HTERT RPE-1 (cell line): Measurements from ENCODE around the gene CSMD2.

ENCODE experiments used
- in situ Hi-C: fragments of 300-500 bp; cut with MboI; formaldehyde crosslinking; loops from 4 replicates; pipeline ENCODE4 v1.14.3; 2020; ENCODE audit warnings: low sequenced_read_pairs

Gene CSMD2

DNA sequence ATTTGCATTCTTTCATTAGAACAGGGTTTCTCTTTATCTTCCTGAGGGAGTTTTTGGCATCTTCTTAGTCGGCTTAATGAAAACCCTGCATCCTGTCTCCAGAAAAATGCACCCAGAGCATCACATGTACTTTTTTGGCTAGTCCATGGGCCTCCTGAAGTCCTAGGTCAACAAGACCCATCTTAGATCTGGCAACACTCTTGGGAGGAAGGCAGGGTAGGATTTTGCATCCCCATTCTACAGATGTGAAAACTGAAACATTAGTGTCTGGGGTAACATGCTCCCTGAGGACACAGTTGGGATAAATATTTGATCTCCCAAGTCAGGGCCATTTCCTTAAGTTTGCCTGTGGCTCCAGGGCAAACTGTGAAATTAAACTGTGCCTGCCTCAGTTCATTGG is 341.2 kb downstream of the CSMD2 start:
- in situ Hi-C loops: no loop called here

DNA sequence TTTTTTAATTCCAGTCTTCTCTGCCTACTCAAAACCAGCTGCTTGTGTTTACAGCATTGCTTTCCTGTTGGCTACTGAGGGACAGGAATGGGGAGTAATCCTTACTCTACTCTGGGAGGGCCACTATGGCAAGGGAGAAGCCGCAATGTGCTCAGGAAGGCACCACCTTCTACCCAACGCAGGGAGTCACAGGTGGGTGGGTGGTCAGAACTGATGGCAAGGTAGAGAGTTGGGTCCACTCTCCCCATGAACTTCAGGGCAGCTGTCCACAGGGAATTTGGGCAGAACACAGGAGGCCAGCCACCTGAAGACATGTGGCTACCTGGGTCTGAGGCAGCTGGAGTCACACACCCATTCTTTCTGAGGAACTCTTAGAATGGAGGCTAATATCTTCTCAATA is 341.6 kb downstream of the CSMD2 start:
- in situ Hi-C loops: no loop called here

DNA sequence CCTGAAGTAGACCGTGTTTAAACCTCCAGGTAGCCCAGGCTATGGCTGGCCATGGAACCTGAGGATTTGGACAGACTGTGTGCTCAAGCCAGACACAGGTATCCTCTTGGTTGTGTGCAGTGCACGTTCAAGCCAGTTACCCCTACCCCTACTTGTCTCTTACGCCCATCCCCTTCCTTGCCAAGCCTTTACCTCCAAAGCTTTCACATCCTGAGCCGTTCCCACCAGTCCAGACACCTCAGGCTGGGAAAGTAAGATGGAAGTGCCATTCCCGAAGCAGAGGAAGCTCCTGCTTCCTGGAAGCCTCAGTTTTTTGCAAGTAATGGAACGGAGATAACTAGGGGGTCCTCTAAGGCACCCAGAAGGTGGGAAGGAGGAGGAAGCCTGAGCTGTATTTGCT is 342.6 kb downstream of the CSMD2 start:
- in situ Hi-C loops: no loop called here

DNA sequence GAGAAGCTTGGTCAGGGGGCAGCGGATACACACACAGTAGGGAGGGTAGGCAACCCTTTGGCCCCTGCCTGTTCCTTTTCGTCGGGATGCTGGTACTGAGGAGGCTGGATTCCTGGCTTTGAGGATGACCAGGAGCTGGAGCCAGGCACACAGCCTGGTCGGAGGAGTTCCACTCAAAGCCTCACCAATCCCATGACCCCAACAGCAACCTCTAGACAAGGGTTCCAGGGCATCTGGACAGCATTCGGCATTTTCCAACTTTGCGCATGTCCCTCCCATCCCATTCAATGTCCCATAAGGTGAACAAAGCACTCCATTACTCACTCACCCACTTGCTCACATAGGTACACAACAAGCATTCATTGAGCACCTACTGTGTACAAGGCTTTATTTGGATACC is 343.7 kb downstream of the CSMD2 start:
- in situ Hi-C loops: no loop called here

DNA sequence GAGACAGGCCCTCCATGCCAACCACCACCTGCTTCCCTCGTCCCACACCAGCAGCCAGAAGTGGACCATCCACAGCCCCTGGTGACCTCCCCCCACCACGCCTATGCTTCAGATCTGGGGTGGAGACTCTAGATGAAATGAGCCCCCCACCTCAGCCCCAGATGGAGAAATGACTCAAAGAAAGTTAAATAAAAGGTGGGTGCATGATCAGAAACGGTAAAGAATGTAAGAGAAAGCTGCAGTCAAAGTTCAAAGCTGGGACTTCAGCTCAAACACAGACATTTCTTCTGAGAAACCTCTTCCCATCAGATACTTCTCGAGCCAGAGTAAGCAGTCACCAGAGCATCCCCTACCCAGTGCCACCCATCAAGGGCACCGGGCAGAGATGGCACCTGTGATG is 344.2 kb downstream of the CSMD2 start:
- in situ Hi-C loops: no loop called here

DNA sequence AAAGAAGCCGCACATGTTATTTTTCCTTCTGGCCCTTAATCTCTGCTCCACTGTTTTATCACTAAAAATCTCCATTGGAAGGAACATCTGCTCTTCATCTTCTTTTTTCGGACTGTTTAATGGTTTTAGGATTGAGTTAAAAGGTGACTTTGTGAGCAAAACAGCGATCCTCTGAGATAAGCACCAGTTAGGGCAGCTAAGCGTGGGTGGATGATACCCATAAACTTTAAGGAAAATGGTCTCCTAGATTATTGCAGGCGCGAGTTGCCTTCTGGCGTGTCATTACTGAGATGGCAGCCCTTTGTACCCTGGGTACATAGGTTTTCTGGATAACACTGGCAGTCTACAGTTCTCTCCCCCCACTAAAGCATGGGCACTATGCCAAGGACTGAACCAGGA is 345.1 kb downstream of the CSMD2 start:
- in situ Hi-C loops: no loop called here

DNA sequence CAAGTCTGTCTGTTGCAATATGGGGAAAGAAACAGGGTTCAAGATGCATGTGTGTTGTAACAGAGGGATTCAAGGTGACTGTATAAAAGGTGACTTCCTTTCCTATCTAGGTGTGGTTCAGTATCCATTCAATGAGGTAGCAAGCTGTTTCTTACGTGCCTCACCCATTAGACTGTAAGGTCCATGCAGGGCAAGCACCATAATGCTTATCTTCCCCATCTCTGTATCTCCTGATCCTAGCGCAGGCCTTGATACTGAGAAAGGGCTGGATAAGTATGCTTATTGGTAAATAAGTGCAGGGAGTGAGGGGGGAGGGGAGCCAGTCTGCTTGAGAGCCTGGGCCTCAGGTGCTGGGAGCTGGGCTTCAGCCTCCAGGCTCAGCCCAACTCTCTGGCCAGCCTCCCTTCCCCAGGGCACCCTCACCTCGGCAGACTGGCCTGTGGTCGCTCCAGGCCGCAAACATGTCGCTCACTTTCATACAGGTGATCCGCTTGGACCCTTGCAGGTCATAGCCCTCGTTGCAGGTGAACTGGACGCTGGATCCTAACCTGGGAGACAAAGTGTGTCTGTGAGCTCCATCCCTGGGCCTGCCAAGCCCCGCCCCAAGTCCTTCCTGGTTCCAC is 345.6 kb downstream of the CSMD2 start:
- in situ Hi-C loops: no loop called here

DNA sequence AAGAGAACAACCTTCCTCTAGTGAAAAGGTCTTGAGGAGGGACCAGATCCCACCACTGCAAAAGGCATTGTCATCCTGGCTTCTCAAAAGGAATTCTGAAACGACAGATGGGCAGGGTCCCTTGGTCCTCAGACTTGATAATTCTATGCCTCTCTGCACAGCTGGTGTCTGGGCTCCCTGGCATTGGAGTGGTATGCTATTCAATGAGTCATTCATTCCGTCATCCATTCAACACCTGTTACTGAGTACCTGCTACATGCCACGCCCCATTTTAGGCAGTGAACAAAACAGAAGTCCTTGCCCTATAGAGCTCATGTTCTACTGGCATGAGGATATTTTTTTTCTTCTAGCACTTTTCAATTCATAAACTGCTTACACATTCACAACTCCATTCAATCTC is 347.0 kb downstream of the CSMD2 start:
- in situ Hi-C loops: no loop called here

DNA sequence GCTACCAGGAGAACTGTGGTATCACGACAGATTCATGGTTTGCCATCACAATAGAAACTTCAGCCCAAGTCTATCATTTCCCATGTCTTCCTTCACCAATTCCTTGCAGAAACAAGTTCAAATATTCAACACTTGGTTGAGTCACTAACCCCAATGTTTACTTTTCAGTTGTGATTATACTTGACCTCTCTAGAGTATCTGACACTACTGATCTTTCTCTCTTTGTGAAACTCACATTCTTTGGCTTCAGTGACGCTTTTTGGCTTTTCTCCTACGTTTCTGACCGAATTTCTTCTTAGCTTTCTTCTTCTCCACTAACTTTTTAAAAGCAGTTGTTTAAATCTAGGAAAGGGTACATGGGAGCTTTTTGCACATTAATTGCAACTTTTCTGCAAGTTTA is 350.0 kb downstream of the CSMD2 start:
- in situ Hi-C loops: no loop called here

DNA sequence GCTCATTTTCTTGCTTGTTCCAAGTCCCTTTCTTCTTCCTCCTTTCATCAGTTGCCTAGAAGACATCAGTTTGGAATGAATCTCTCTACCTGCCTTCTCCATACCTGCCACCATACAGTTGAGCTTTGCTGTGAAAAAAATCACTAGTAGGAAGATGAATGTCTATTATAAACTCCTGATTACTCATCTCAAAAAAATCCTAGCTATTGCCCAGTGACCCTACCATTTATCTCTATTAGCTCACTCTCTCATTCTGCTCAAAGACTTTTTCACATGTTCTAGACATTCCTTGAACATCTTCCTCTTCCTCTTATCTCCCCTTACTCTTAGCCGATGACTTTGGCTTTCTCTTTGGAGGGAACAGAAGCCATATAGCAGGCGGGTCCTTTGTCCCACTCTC is 350.9 kb downstream of the CSMD2 start:
- in situ Hi-C loops: no loop called here

DNA sequence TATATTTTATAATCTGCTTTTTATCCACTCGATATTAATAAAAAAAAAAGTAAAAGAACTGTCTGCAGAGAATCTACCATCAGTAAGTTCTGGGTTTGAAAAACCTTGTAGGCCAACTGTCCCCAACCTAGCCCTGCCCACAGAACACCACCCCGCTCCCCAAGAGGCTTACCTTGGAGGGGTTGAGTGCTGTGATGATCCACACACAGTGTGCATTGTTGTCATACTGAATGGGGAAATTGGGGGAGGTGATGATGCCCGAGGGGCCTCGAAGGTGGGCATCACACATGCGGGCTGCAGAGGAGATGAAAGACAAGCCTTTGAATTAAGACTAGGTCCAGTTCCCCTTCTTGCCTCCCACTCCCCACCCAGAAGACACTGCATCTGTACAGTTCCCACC is 354.5 kb downstream of the CSMD2 start:
- in situ Hi-C loops: no loop called here

DNA sequence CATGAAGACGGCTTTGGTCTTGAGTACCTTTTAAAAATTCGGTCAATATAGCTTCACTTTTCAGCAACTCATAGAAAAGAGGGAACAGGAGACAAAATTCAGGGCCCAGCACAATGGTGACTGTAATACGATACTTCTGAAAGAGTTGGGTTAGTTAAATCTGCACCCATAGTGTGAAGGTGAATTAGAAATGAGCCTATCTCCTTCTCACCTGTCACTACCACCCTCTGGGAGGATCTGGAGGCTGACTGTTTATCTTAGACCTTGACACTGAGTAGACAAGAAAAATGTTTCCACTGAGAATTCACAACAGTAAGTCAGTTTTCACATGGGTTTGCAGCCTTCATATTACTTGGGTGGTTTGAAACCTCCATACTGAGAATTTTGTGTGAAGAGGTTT is 359.0 kb downstream of the CSMD2 start:
- in situ Hi-C loops: no loop called here

DNA sequence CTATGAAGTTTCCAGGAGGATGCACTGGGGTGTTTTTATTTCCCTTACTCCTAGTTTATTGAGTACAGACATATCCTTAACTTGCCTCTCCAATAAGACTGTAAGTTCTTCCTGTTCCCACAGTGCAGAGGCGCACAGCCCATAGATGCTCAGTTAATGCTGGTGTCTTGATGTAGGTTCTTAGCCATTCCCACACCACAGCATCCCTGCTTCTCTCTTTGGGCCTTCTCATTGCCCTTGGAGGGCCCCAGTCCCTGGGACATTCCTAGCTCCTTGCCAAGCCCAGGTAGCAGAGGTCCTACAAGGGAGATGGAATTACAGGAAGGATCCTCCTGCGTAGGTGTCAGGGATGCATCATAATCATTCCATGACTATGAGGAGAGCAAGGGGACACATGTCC is 362.8 kb downstream of the CSMD2 start:
- in situ Hi-C loops: no loop called here

DNA sequence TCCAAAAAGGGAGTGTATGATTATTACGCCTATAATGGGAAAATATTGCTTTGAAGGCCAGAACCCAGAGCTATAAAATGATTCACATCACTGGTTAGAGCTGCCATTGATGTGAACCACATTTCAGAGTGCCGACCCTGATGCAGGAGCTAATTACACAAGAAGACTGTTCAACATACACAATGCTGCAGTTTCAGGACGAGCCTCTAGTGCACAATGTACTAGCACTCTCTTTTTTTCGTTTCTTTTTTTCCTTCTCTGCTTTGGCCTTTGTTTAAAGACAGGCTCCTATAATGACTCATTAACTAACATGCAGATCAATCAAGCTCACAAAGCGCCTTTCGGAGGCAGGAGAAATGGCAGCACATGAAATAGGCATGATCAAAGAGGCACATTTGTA is 367.2 kb downstream of the CSMD2 start:
- in situ Hi-C loops: no loop called here

DNA sequence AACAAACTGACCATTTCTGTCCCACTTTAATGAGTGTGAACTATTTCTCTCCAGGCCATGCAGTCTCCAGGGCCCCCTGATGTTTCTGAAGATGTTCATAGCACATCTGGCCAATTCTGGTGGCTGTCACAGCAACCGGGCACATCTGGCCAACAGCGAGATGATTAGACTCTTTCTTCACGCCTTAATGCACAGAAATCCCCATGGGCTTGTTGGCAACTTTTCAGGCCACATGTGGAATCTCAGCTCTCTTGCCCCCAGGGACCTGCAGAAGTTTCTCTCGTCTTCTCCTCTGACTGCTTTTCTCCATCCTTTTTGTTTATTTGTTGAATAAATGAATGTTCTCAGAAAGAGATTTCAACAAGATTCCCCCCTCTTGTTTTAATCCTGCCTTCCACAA is 372.4 kb downstream of the CSMD2 start:
- in situ Hi-C loops: no loop called here

DNA sequence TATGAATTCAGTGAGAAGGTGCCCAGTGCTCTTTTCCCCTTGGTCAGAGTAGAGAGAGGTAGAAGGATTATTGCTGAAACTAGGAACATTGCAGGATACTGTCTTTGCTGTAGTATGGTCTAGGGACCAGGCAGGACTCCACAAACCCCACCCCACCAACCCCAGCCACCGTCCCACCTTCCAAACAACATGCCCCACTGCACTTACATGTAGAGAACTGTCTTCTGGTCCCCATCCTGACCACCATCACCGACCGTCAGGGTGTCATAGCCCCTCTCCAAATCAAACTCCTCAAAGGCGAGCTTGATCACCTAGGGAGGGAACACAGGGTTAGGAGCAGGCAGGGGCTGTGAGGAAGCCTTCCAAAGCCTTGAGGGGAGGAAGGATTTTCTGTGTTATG is 372.8 kb downstream of the CSMD2 start:
- in situ Hi-C loops: no loop called here

DNA sequence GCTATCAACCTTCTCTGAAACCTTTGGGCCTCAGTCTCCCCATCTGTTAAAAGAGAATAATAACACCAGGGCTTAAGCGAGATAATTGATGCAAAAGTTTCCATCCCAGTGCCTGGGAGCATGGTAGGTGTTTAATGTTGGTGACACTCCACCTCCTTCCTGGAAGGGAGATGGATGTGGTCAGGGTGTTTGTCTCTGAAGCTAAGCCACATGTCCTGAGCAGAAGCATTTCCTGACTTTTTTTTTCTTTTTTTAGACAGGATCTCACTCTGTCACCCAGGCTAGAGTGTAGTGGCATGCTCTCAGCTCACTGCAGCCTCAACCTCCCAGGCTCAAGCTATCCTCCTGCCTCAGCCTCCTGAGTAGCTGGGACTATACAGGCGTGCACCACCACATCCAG is 373.8 kb downstream of the CSMD2 start:
- in situ Hi-C loops: no loop called here

DNA sequence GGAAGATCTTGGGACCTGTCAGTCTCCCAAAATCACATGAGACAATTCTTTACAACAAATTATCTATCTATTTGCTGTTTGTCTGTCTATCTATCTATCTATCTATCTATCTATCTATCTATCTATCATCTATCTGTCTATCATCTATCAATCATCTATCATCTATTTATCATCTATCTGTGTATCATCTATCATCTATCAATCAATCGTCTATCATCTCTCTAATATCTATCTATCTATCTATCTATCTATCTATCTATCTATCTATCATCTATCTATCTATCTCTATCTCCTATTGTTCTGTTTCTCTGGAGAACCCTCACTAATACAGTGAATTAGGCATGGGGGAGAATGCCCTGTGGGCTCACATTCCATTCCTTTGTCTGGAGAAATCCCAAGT is 374.5 kb downstream of the CSMD2 start:
- in situ Hi-C loops: no loop called here

DNA sequence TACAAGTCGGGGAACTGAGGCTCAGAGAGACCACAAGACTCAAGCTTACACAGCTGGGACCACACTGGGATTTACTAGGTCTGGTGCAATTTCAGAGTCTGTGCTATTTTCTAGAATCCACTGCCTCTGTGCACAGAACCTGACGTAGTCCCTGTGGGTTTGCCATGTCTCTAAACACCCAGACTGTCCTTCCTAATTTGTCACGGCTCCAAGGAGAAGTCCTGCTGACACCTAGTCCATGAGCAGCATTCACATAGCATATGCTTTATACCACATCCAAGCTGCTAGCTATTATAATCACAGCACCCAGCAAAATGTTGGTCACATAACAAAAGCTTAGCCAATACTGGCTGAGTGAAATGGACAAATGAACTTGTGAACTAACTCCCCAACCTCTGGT is 380.2 kb downstream of the CSMD2 start:
- in situ Hi-C loops: no loop called here

DNA sequence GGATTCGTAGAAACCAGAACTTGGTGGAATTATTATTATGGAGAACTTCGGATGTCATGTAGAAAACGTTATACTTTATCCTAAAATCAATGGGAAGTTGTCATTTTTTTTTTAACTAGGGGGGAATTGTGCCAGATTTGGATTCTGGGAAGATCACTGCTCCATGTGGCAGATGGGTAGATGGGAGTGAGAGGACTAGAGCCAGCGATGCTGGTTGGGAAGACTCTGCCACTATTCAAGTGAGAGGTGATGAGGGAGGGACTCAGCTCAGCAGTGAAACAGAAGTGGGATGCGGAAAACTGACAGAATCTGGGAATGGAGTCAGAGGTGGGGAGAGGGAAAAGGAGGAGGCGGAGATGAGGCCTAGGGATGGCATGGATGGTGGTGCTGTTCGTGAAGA is 382.3 kb downstream of the CSMD2 start:
- in situ Hi-C loops: no loop called here

DNA sequence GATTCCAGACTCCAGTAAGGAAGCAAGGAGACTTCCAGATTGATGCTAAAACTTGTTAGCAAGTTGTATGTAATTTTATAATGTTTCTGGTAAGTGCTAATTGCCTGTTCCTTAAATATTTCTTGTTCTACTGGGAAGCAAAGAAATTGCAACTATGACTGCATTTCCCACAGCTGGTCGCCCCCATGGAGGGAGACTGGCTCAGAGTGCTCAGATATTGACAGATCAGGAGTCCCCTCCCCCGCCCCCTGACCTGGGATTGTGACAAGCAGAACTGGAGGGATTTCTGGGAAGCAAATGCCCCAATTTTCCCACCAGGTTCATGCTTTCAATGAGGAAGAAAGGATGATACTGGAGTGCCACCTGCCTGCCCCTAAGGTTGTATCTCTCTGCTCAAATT is 383.4 kb downstream of the CSMD2 start:
- in situ Hi-C loops: no loop called here

DNA sequence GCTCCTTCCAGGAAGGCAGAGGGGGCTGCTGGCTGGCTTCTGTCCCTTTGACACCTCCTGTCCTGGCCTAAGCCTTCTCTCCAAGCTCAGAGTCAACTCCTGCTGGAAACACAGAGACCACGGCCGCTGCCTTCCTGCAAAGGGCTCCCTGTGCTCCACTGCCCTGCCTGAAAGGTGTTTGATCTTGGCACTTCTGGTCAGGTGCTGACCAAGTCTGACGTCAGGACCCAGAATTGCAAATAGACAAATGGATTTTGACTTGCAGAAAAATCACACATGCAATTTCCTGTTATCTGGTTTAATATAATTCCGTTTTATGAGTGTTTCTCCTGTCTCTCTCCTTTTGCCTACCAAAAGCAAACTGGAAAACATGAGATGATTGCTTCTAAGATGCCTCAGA is 387.7 kb downstream of the CSMD2 start:
- in situ Hi-C loops: no loop called here

DNA sequence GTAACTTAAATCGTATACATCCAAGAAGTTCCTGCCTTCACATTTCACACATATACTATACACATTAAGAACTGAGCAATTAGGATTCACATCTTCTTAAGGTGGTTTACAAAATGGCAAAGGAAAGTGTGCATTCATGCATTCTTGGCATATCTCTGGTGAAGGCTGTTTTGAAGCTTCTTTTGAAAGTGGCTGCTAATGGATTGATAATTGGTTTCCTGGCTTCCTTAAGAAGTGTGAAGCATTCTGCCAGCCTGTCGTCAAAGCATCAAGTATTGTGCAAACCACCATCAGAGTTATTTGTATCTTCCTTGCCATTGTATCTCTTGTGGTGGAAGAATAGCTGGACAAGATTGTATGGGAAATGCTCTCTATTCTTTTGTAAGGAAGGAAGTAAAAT is 396.2 kb downstream of the CSMD2 start:
- in situ Hi-C loops: no loop called here

DNA sequence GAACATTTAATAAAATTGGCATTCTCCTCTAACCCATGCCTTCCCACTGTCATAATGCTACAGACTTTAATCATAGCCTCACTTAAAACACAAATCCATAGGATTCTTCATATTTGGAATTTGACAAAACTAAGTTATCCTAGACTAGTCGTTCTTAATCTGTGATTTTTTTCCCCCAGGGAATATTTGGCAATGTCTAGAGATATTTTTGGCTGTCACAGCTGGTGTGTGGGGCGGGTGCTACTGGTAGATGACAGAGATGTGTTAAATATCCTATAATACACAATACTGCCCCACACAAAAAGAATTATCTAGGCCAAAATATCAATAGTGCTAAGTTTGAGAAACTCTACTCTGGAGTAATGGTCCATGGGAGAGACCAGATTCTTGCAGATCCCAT is 396.9 kb downstream of the CSMD2 start:
- in situ Hi-C loops: no loop called here
